ENCODE measurements around the gene EIF5. TPM values are rescaled to one million over a fixed set of nuclear protein-coding genes. Genes with fewer than 3 reads are reported as not detected.

Gene EIF5
- total RNA-seq, 4 donors from 2014 or later, result 118 to 237 (median 159) TPM

GRCh38 chr14:103334644-103335622, 896 bp downstream of the EIF5 start:
- Histone ChIP-seq H3K36me3 (peaks cover 42 to 46% (median 45%) of the 10 kb centered on the region in 4 donors), H3K9me3 (no peaks in the 10 kb centered on the region), H3K4me3 (peak overlapping the region; percentile 72 to 100 (median 94)), H3K4me1 (peaks cover 31 to 44% (median 41%) of the 10 kb centered on the region in 4 donors), H3K27me3 (no peaks in the 10 kb centered on the region), H3K27ac (replicated peaks in 1 of 4) (peak overlapping the region; percentile 96 to 100 (median 100))
- TF ChIP-seq EP300 (IDR thresholded peaks at IDR 0.05) (no peak), POLR2AphosphoS5 (IDR thresholded peaks at IDR 0.05) (peak; percentile 46 to 50)
- intact Hi-C loops (cut with DNase I), result loop anchor here (5.0 kb wide), 1 partner anchor 52 kb away; the partner anchor contains the start of gene MARK3
- peak; percentile 93 for DNase-seq (ENCODE audit: extremely low spot score)
- 0% methylated on average over 43 of the region's 97 CpGs for WGBS

- TF ChIP-seq CTCF (IDR thresholded peaks at IDR 0.05), result no peak
- no peak for TF ChIP-seq EP300 (IDR thresholded peaks at IDR 0.05)
- no peak for TF ChIP-seq POLR2A (IDR thresholded peaks at IDR 0.05; ENCODE audit: low read depth)
- TF ChIP-seq POLR2AphosphoS5 (IDR thresholded peaks at IDR 0.05), result no peak
- Histone ChIP-seq H3K9me3 (no peaks in the 10 kb centered on the region), H3K4me1 (peaks cover 33 to 49% (median 43%) of the 10 kb centered on the region in 4 donors), H3K36me3 (peaks cover 54 to 59% (median 58%) of the 10 kb centered on the region in 4 donors), H3K4me3 (peak overlapping the region in 3 of 4 donors; percentile 72 to 100 (median 99)), H3K27me3 (no peaks in the 10 kb centered on the region), H3K27ac (replicated peaks in 1 of 4) (peak overlapping the region in 1 of 4 donors; percentile 100)
- WGBS, result 92% methylated on average over 14 of the region's 14 CpGs
- DNase-seq (ENCODE audit: extremely low spot score), result no peak
- intact Hi-C loops (cut with DNase I), result loop anchor here (5.0 kb wide), 1 partner anchor 51 kb away; the partner anchor contains the start of gene MARK3
These were observed 2.2 kb downstream of the EIF5 start for GRCh38 chr14:103336191-103336590.

- no peak overlapping the region for H3K4me3 ChIP-seq
- peak overlapping the region in 1 of 4 donors; percentile 100 for H3K27ac ChIP-seq (replicated peaks in 1 of 4)
- intact Hi-C loops (cut with DNase I), result loop anchor here (5.0 kb wide), 1 partner anchor 50 kb away; the partner anchor contains the start of gene MARK3
- no peak for DNase-seq (ENCODE audit: extremely low spot score)
- H3K9me3 ChIP-seq, result no peaks in the 10 kb centered on the region
- no peaks in the 10 kb centered on the region for H3K27me3 ChIP-seq
- H3K36me3 ChIP-seq, result peaks cover 67 to 75% (median 74%) of the 10 kb centered on the region in 4 donors
- TF ChIP-seq POLR2AphosphoS5 (IDR thresholded peaks at IDR 0.05) (no peak), EP300 (IDR thresholded peaks at IDR 0.05) (no peak), CTCF (IDR thresholded peaks at IDR 0.05) (no peak), POLR2A (IDR thresholded peaks at IDR 0.05; ENCODE audit: low read depth) (no peak)
- 85% methylated on average over 3 of the region's 3 CpGs for WGBS
- H3K4me1 ChIP-seq, result peaks cover 29 to 52% (median 37%) of the 10 kb centered on the region in 4 donors
These were observed 3.8 kb downstream of the EIF5 start for GRCh38 chr14:103337794-103338193.

- H3K36me3 ChIP-seq, result peaks cover 85 to 93% (median 91%) of the 10 kb centered on the region in 4 donors
- H3K9me3 ChIP-seq, result no peaks in the 10 kb centered on the region
- no peaks in the 10 kb centered on the region for H3K27me3 ChIP-seq
- TF ChIP-seq POLR2AphosphoS5 (IDR thresholded peaks at IDR 0.05) (no peak), POLR2A (IDR thresholded peaks at IDR 0.05; ENCODE audit: low read depth) (no peak), EP300 (IDR thresholded peaks at IDR 0.05) (no peak), CTCF (IDR thresholded peaks at IDR 0.05) (no peak)
- H3K4me1 ChIP-seq, result peaks cover 25 to 46% (median 33%) of the 10 kb centered on the region in 4 donors
- 80% methylated on average over 6 of the region's 6 CpGs for WGBS
- intact Hi-C loops (cut with DNase I), result loop anchor here (5.0 kb wide), 1 partner anchor 48 kb away; the partner anchor contains the start of gene MARK3
- no peak for DNase-seq (ENCODE audit: extremely low spot score)
- no peak overlapping the region for H3K27ac ChIP-seq (replicated peaks in 1 of 4)
- no peak overlapping the region for H3K4me3 ChIP-seq
These were observed 5.5 kb downstream of the EIF5 start for GRCh38 chr14:103339561-103339960.
